Measurements from ENCODE around the gene CPLANE2.

DNA sequence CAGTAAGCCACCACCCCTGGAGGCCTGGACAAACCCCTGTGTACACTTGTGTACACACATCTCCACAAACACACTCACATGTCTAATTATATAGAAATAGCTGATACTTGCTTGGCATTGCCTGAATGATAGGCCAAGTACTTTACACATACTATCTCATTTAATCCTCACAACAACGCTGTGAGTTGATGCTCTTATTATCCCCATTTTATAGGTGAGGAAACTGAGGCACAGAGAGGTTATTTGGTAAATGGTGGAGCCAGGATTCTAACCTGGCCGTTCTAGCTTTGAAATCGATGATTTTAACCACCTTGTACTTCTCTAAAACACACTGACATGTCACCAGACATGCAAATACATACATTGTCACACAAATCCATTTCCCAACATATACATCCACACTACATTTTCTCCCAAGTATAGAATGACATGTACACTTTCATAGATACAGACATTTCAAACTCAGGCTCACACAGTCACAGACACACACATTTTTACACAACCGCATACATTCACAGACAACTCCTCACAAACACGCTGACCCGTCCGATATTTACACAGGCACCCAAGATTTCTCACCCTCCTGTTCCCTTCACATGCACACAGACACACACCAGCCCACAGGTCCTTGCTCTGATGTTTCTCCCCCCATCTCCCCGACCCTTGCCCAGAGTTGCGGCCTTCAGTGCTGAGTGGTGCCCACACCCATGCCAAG is 27.7 kb downstream of the CPLANE2 start:
- no peak for TF ChIP-seq CTCF (IDR thresholded peaks at IDR 0.05; ENCODE audit: low read depth, low read length)
- TF ChIP-seq POLR2A (IDR thresholded peaks at IDR 0.05; ENCODE audit: extremely low read depth, insufficient read length), result no peak
